Muscle layer of duodenum (tissue), 2 donors: Measurements from ENCODE around the gene ZNF30.
"Not testable (repeated sequence)": the region's sequence is repeated elsewhere in the genome, so short reads cannot be mapped to it uniquely, and the experiment has no call there.

Experiments used
- H3K27ac ChIP-seq: one replicate; pipeline ENCODE4 v1.7.0; 2013; ENCODE audit warnings: mild to moderate bottlenecking, low read length
- H3K27me3 ChIP-seq: one replicate; pipeline ENCODE4 v1.7.0; 2013; ENCODE audit warnings: low read depth, mild to moderate bottlenecking, control low read depth, low read length
- H3K36me3 ChIP-seq, 2 donors: one replicate each; pipeline ENCODE4 v1.7.0; 2013; ENCODE audit warnings: low read length in 2 of 2, control low read depth in 1 of 2, mild to moderate bottlenecking in 1 of 2; ENCODE audit not compliant: insufficient read depth in 2 of 2, control insufficient read depth in 1 of 2
- H3K4me1 ChIP-seq, 2 donors: one replicate each; pipeline ENCODE4 v1.7.0; 2013; ENCODE audit warnings: low read length in 2 of 2, mild to moderate bottlenecking in 2 of 2, control low read depth in 1 of 2, moderate library complexity in 1 of 2; ENCODE audit not compliant: insufficient read depth in 2 of 2, control insufficient read depth in 1 of 2
- H3K4me3 ChIP-seq, 2 donors: one replicate each; pipeline ENCODE4 v1.7.0; 2013; ENCODE audit warnings: low read length in 2 of 2, low read depth in 1 of 2, mild to moderate bottlenecking in 1 of 2
- H3K9me3 ChIP-seq, 2 donors: one replicate each; pipeline ENCODE4 v1.7.0; 2013; ENCODE audit warnings: low read length in 2 of 2, control low read depth in 1 of 2, mild to moderate bottlenecking in 1 of 2; ENCODE audit not compliant: control insufficient read depth in 1 of 2
- donor health status: healthy.

Gene ZNF30

GRCh38 chr19:34926685-34927375, at the start of gene ZNF30:
Gene ZNF30 (plus strand): TSS chr19:34926903. CDS start chr19:34929948, 3,045 bp downstream.
- peak within 1 kb of the TSS; percentile 54 for H3K27ac ChIP-seq
- H3K9me3 ChIP-seq = no peaks in the 10 kb centered on the region
- peak within 1 kb of the TSS; percentile 72 to 82 for H3K4me3 ChIP-seq
- peaks cover 0 to 7% of the 10 kb centered on the region in 2 donors for H3K4me1 ChIP-seq
- peaks cover 0 to 14% of the 10 kb centered on the region in 2 donors for H3K36me3 ChIP-seq
- no peaks in the 10 kb centered on the region for H3K27me3 ChIP-seq

GRCh38 chr19:34879563-34879962, 47.1 kb upstream of the ZNF30 start:
- Histone ChIP-seq H3K36me3 (no peaks in the 10 kb centered on the region), H3K9me3 (no peaks in the 10 kb centered on the region), H3K4me3 (no peak overlapping the region), H3K27me3 (no peaks in the 10 kb centered on the region), H3K4me1 (no peaks in the 10 kb centered on the region), H3K27ac (no peak overlapping the region)

GRCh38 chr19:34880034-34880433, 46.7 kb upstream of the ZNF30 start:
- Histone ChIP-seq H3K27ac (no peak overlapping the region), H3K27me3 (no peaks in the 10 kb centered on the region), H3K9me3 (peaks cover 0 to 2% of the 10 kb centered on the region in 2 donors), H3K4me1 (no peaks in the 10 kb centered on the region), H3K36me3 (no peaks in the 10 kb centered on the region), H3K4me3 (no peak overlapping the region)

- no peak overlapping the region for H3K4me3 ChIP-seq
- H3K36me3 ChIP-seq = no peaks in the 10 kb centered on the region
- H3K27ac ChIP-seq = no peak overlapping the region
- peaks cover 0 to 14% of the 10 kb centered on the region in 2 donors for H3K9me3 ChIP-seq
- H3K27me3 ChIP-seq = no peaks in the 10 kb centered on the region
- no peaks in the 10 kb centered on the region for H3K4me1 ChIP-seq
Observed at GRCh38 chr19:34881982-34882381, 44.7 kb upstream of the ZNF30 start.

- H3K4me1 ChIP-seq = no peaks in the 10 kb centered on the region
- H3K27ac ChIP-seq = no peak overlapping the region
- H3K36me3 ChIP-seq = no peaks in the 10 kb centered on the region
- H3K27me3 ChIP-seq = no peaks in the 10 kb centered on the region
- H3K4me3 ChIP-seq = no peak overlapping the region
- H3K9me3 ChIP-seq = peaks cover 0 to 21% of the 10 kb centered on the region in 2 donors
Observed at GRCh38 chr19:34888091-34888490, 38.6 kb upstream of the ZNF30 start.

GRCh38 chr19:34900245-34900644, 26.5 kb upstream of the ZNF30 start:
- no peak overlapping the region for H3K4me3 ChIP-seq
- H3K9me3 ChIP-seq = peaks cover 0 to 6% of the 10 kb centered on the region in 2 donors
- no peaks in the 10 kb centered on the region for H3K36me3 ChIP-seq
- H3K4me1 ChIP-seq = no peaks in the 10 kb centered on the region
- peaks cover 10% of the 10 kb centered on the region for H3K27me3 ChIP-seq
- H3K27ac ChIP-seq = no peak overlapping the region

- Histone ChIP-seq H3K4me1 (no peaks in the 10 kb centered on the region), H3K36me3 (no peaks in the 10 kb centered on the region), H3K27ac (no peak overlapping the region), H3K27me3 (peaks cover 15% of the 10 kb centered on the region), H3K4me3 (peak overlapping the region in 1 of 2 donors; percentile 11), H3K9me3 (peaks cover 0 to 4% of the 10 kb centered on the region in 2 donors)
Observed at GRCh38 chr19:34904664-34905527, 21.8 kb upstream of the ZNF30 start.

GRCh38 chr19:34910770-34911169, 15.9 kb upstream of the ZNF30 start:
- Histone ChIP-seq H3K4me1 (no peaks in the 10 kb centered on the region), H3K27ac (no peak overlapping the region), H3K27me3 (no peaks in the 10 kb centered on the region), H3K36me3 (no peaks in the 10 kb centered on the region), H3K9me3 (peaks cover 0 to 8% of the 10 kb centered on the region in 2 donors), H3K4me3 (no peak overlapping the region)

- not testable (repeated sequence) for H3K27ac ChIP-seq, H3K4me3 ChIP-seq, H3K27me3 ChIP-seq, H3K36me3 ChIP-seq, H3K4me1 ChIP-seq
- H3K9me3 ChIP-seq = peaks cover 3 to 21% of the 10 kb centered on the region in 2 donors
Observed at GRCh38 chr19:34917144-34917543, 9.6 kb upstream of the ZNF30 start.

- Histone ChIP-seq H3K4me3 (no peak overlapping the region), H3K27ac (no peak overlapping the region), H3K27me3 (no peaks in the 10 kb centered on the region), H3K9me3 (peaks cover 3 to 20% of the 10 kb centered on the region in 2 donors), H3K36me3 (no peaks in the 10 kb centered on the region), H3K4me1 (no peaks in the 10 kb centered on the region)
Observed at GRCh38 chr19:34918190-34918589, 8.5 kb upstream of the ZNF30 start.

- H3K27ac ChIP-seq, H3K36me3 ChIP-seq, H3K4me3 ChIP-seq, H3K4me1 ChIP-seq, H3K27me3 ChIP-seq: not testable (repeated sequence)
- H3K9me3 ChIP-seq = peaks cover 3 to 18% of the 10 kb centered on the region in 2 donors
Observed at GRCh38 chr19:34920090-34920786, 6.5 kb upstream of the ZNF30 start.
